GM21381 (cell line): Measurements from ENCODE around the gene TMEM244.
"Not testable (repeated sequence)": the region's sequence is repeated elsewhere in the genome, so short reads cannot be mapped to it uniquely, and the experiment has no call there.

Experiments
- ATAC-seq: cut with Tn5 transposase; IDR thresholded peaks from one replicate; pipeline ENCODE4 v1.9.1; 2021; ENCODE audit warnings: mild to moderate bottlenecking, moderate library complexity; ENCODE audit not compliant: unreplicated experiment

TMEM244 gene, protein sequence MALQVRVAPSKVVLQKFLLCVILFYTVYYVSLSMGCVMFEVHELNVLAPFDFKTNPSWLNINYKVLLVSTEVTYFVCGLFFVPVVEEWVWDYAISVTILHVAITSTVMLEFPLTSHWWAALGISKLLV

DNA sequence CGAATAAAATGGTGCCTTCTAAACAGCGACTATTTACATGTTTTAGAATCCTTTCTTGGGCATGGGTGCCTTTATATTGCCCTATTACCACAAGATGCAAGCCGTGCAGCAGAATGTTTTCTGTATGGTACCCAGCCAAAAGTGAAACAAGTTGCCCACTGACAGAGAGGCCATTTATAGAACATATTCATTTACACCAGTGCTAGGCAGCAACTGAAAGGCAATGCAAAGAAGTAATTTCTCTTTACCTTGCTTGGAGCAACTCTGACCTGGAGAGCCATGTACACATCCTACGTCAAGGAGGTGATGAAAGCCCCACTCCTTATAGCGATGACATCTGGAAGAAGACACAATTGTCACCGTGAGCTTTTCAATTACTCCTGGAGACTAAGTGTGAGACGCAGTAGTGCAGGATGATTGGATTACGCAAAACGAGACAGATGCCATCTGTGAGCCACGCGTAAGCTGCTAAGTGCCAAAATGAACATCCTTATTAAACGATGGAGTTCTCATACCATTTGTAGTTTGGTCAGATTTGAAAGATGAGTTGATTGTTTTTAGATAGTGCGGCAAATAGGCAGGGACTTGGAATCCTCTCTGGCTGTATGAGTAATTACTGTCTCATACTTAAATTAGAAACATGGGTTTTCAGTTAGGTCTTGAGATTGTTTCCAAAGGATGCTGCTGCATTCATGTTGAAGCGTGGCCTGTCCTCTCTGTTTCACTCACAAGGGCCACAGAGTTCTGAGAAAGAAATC lies at the start of gene TMEM244:
Gene TMEM244 (minus strand): TSS at position 408 of the 758 bp plus-strand sequence. CDS start 127 bp downstream, at position 281.
- ATAC-seq = no peak

DNA sequence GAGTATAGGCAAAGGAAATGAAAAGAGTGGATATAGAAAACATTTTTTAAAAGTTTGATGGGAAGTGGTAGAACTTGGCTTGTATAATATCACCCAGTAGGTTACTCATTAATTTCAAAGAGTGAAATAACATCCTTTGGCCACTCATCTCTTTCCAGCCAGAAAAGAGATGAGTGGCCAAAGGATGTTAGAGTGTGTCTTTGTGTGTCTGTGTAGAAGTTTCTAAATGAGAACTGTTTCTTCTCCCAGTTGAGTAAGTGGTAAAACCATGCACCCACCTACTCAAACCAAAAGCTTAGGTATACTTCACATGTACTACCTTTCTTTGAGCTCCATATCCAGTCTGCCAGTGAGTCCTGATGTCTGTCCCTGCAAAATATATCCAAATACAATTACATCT lies 47.7 kb upstream of the TMEM244 start:
- peak; percentile 80 for ATAC-seq

DNA sequence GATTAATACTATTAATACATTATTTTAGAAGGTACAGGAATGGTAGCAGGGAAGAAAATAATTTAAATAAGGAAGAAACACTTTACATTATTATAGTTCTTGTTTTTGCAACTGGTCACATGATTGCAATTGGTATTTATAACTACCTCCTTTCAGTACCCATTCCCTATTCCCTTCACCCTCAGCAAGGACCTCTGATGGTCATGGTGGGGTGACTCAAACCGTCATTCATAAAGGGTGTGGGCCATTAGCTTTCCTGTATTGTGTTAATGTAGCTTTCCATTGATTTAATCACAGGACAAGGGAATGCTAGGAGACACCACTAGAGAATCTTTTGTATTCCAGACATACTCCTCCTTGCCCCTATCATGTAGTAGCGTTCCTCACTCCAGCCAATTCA lies 47.2 kb upstream of the TMEM244 start:
- no peak for ATAC-seq

DNA sequence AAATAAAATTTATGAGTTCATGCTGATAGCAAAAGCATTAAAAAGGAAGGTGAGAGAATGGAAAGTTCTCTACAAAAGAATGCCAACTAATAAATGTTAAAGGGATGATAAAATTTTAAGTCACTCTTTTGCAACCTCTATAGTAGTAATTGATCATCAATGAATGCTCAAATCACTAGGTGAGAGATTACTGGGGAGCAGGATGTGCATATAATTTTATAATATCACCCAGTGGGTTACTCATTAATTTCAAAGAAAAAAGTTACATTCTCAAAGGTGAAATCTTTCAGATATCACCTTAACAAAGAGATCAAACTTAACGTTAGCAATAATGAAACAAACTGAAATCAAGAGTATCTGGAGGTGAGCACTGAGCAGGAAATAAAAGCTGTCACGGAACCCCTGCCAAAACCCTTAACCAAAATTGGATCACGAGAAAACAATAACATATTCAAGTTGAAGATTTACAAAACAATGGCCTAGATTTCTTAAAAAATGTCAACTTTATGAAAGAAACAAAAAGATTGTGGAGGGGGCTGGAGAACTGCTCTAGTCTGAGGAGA lies 45.5 kb upstream of the TMEM244 start:
- ATAC-seq = no peak

DNA sequence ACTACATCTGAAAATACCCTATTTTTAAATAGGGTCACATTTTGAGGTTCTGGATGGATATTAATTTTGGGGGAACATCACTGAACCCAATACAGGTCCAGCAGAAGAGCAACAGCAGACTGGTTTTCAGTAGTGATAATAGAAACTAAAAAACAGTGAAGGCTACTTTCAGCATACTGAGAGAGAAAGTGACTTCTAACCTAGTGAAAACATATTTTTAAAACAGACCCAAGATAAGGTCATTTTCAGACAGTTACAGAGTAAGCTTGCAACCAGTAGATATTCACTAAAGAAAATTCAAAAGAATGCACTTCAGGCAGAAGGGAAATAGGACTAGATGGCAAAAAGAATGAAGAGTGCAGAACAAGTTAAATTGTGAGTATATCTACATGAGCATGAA lies 42.0 kb upstream of the TMEM244 start:
- ATAC-seq = no peak

DNA sequence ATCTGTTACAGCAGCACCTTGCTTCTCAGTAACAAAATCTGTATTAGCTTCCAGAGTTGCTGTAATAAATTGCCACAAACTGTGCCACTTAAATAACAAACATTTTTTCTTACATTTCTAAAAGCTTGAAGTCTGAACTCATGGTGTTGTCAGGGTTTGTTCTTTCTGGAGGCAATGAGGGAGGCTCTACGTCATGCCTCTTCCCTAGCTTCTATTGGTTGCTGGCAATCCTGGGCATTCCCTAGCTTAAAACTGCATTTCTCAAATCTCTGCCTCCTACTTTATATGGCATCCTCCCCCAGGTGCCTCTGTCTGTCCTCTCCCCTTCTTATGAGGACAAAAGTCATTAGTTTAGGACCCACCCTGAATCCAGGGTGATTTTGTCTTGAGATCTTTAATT lies 41.6 kb upstream of the TMEM244 start:
- ATAC-seq = no peak

DNA sequence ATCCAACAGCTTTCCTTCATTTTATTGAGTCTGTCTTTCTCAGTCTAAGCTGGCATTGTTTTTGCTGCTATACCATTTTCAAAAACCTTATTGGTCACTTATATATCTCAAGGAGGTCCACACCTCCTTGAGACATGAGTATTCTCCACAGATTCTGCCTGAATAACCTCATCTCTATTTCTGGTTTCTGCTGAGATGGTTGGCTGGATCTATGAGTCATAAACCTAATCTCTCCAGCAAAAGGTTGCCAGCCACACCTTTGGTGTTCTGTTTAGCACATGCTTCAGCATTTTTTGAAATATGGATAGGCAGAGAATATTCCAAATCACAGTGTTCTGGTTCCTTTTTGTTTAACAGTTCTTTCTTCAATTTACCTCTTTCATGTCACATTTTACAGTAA lies 40.8 kb upstream of the TMEM244 start:
- peak; percentile 47 for ATAC-seq

DNA sequence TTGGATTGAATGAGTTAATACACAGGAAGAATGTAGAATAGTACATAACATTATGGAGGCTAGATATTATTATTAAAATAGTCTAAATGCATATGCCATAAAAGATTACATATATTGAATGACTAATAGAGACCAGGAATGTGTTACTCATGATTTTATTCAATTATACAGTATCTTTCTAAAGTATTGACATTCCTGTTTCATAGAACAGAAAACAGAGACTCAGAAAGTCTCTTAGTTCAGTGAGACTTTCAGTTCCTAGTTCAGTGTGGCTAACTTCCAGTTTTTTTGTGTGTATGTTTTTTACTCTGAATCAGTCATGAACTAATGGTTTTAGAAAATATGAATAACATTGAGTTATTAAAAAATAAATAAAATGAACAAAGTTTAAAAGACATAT lies 34.6 kb upstream of the TMEM244 start:
- ATAC-seq = no peak

DNA sequence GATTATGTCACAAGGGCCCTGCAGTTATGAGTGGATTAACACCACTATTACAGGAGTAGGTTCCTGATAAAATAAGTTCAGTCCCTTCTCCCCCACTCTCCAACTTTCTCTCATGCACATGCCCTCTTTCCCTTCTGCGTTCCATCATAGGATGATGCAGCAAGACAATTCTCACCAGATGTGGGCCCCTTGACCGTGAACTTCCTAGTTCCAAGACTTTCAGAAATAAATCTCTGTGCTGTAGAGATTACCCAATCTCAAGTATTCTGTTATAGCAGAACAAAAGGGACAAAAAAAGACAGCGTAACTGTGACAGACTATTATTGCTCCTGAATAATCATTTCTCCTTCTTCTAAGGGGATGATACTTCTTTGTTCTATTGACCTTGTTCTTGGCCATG lies 33.8 kb upstream of the TMEM244 start:
- no peak for ATAC-seq

DNA sequence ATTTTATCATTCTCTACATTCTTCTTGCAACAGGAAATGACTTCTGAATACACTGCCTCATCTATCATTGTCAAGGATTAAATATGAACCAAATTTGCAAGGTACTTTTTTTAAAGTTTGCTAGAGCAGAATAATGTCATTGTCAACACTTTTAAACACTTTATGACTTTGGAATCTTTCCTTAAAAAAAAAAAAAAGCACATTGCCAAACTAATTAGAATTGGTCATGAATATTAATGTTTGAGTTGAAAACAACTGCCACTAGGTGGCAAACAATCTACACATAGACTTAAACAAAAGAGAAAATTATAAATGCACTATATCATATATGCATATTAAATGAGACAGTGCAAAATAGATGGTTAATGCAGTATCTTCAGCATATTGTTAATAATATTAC lies 32.5 kb upstream of the TMEM244 start:
- ATAC-seq = no peak

DNA sequence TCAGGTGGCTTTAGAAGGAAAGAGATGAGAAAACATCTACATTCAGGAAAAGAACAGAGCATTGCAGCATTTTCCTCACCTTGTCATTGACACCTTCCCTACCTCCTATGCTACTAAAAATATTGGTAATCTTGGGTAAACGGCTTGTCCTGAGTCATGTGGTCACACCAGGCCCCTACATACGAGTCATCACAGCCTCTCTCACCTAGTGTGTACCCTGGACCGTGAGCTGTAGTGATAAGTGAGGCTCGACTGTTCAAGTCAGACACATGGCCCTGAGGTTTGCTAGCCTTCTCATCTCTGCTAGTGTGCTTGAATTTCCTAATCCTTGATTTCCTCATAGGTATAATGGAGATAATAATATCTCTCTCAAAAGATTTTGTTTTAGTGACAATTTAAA lies 29.6 kb upstream of the TMEM244 start:
- no peak for ATAC-seq

DNA sequence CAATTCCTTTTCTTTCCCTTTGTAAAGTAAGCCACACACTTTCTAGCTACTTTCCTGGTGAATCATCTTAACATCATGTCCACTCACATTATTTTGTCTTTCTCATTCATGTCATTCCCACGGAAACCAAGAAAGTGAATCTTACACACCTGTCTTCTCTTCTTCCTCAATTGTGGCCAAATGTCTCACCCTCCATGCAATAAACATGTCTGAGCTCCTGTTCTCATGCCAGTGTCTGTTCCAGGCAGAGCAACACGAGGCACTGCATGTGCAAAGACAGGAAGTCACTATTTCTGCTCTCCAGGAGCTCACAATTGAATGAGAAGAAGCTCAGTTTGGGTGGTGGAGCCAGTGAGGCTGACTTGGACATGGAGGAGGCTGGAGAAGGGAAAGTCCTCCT lies 29.0 kb upstream of the TMEM244 start:
- ATAC-seq = no peak

DNA sequence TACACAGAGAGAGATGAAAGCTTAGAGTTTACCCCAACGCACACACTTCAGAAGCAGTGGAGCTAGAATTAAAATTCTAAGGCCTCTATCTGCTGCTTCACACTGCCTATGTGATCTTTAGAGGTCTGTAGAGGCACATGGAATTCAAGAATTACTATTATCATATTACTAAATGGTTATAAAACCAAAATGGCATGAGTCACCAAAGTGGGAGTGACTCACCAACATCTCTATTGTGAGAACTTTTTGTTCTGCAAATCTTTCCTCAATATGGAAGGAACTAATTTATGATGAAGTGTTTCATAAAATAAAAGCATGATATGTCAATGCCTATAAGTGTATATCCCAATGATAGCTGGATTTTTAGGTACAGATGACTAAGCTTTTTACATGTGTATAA lies 28.5 kb upstream of the TMEM244 start:
- ATAC-seq = no peak

DNA sequence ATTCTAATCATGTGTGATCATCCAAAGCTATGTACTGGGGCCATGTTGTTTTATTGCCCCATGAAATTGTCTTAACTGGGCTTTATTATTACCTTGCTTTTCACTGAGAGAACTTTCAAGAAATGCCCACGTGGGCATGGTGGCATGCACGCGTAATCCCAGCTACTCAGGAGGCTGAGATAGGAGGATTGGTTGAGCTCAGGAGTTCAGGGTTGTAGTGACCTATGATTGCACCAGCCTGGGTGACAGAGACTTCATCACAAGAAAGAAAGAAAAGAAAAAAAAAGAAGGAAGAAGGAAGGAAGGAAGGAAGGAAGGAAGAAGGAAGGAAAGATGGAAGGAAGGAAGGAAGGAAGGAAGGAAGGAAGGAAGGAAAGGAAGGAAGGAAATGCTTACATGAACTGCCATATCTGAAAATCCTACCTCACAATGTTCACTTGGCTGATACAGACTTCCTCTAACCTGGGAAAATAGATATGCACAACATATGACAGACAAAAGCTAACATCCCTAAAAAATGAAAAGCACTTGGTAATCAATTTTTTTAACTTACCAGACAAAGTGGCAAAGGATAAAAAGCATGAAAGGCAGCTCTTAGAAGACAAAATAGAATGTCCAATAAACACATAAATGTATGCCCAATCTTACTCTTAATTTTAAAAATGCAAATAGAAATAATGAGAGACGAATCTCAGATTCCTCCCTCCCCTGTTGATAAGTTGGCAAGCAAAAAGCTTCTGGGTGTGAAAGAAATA lies 25.5 kb upstream of the TMEM244 start:
- ATAC-seq = no peak

DNA sequence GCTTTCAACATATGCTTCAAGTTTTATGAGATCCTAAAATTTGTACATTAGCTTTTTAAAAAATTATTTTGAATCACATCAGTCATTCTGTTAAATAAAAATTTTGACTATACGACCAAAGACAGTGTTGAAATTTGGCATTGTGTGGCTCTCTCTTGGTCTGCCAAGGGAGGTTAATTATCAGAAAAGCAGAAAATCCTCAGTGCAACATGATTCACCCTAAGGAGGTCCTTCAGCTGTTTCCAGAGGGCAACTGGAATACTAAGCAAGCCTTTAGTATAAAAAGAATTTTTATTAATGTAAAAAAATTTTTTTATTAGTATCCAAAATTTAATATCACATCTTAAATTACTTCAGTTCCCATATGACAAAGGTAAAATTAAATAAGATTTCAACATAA lies 23.1 kb upstream of the TMEM244 start:
- ATAC-seq = no peak

DNA sequence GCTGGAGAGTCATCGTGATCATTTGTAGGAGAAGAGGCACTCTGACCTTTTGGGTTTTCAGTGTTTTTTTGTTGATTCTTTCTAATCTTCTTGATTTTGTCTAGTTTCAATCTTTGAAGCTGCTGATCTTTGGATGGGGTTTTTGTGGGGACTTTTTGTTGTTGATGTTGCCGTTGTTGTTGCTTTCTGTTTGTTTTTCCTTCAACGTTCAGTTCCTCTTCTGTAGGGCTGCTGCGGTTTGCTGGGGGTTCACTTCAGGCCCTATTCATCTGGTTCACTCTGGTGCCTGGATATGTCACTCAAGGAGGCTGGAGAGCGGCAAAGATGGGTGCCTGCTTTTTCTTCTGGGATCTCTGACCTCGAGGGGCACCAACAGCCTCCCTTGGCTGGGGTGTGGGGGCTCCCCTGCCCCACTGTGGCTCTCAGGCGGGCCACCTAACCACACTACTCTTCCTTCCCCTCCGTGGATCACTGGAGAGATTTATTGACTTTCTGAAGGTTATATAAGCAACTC lies 21.5 kb upstream of the TMEM244 start:
- peak; percentile 84 for ATAC-seq

DNA sequence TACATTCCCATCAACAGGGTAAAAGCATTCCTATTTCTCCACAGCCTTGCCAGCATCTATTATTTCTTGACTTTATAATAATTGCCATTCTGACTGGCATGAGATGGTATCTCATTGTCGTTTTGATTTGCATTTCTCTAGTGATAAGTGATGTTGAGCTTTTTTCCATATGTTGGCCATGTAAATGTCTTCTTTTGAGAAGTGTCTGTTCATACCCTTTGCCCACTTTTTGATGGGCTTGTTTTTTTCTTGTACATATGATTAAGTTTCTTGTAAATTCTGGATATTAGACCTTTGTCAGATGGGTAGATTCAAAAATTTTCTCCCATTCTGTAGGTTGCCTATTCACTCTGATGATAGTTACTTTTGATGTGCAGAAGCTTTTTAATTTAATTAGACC lies 16.8 kb upstream of the TMEM244 start:
- not testable (repeated sequence) for ATAC-seq

DNA sequence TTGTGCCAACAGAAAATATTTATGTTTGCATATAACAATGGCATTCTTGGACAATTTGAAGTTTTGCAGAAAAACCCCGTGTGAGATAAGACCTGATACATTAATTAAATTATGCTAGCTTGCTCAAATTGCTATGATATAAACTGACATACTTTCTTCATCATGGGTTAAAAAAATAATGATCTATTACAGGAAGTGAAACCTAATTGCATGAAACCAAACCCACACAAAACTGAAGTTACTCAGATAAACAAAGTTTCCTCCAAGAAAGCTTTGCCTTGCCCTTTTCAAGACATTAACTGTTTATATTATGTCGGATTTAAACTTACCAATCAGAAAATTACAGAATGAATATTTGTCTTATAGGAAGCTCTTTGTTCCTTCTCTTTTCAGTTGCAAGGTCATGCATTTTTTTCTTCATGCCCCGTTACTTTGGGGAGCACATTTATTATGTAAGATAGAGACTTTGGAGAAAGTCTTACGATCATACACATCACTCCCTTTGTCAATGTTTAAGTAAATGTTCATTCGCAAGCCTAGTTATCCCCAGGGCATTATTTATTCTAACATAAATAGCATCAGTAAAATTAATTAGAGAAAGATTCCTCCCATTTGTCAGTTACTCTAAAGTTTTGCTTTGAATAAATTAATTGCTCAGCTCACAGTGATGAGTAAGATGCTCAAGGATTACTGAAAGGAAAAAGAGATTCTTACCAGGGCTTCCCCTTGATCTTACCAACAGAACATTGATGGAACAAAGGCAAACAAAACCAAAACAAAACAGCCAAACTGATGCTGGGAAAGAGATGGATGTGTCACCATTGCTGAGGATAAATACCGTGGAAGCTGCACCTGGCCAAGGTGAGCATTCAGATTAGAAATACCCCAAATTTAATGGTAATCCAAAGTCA lies 14.8 kb upstream of the TMEM244 start:
- peak; percentile 82 for ATAC-seq

DNA sequence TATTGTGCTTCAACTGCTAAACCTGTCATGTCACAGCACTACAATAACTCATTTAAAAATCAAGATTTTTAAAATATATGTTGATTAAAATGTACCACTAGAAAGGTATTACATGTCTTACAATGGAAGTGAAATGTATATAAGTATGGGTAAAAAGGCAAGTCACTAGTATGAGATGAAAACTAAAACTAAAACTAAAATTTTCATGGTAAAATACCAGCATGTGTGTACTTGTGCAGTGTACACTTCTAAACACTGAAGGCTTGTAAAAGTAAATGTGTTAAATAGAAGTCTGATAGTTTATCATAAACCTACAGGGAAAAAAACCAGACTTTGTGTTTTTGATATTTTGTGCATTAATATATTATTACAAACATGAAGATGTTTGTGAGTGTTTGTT lies 13.7 kb upstream of the TMEM244 start:
- no peak for ATAC-seq

DNA sequence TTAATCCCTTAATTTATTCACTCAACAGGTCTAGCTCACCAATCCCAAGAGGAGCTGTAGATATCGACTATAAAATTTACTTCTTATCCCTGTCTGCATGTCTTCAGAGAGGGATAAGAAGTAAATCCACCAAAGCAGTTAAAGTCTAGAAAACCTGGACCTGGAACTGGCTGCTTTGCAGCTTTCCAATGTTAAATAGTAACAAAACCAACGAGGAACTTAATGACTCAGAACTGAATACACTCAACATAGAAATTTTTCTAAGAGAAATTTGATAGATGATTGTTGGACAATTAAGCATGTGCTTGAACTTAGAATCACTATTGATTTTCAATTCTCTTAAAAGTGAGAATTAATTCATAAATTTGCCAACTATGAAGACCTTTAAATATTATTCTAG lies 11.5 kb upstream of the TMEM244 start:
- no peak for ATAC-seq

DNA sequence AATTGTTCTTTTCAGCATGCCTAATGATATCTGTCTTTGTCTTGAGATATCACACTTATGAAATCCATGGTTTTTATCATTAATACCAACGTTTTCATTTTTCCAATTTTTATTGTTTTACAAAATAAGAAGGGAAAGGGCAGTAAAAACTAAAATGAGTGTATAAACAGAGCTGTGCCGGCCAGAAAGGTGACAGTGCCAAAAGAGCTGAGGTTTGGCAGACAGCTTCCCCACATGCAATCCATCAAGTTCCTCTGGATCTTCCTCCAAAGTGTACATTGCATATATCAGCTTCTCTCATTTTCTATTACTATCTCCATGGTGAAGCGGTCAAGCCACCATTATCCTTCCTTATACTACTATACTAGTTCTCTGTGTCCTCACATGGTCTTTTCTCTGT lies 10.1 kb upstream of the TMEM244 start:
- no peak for ATAC-seq
